HG03064 (cell line): Measurements from ENCODE around the gene NHERF2.
"Not testable (repeated sequence)": the region's sequence is repeated elsewhere in the genome, so short reads cannot be mapped to it uniquely, and the experiment has no call there.

ENCODE experiments used
- ATAC-seq: cut with Tn5 transposase; IDR thresholded peaks from one replicate; pipeline ENCODE4 v1.9.1; 2021; ENCODE audit warnings: low read depth; ENCODE audit not compliant: unreplicated experiment

Gene NHERF2

GRCh38 chr16:2004795-2005517, 21.7 kb upstream of the NHERF2 start:
- no peak for ATAC-seq

- ATAC-seq = no peak
Measured at GRCh38 chr16:2005646-2006045, 21.1 kb upstream of the NHERF2 start.

- ATAC-seq = no peak
Measured at GRCh38 chr16:2006317-2006716, 20.4 kb upstream of the NHERF2 start.

GRCh38 chr16:2007081-2007836, 19.4 kb upstream of the NHERF2 start:
- no peak for ATAC-seq

DNA sequence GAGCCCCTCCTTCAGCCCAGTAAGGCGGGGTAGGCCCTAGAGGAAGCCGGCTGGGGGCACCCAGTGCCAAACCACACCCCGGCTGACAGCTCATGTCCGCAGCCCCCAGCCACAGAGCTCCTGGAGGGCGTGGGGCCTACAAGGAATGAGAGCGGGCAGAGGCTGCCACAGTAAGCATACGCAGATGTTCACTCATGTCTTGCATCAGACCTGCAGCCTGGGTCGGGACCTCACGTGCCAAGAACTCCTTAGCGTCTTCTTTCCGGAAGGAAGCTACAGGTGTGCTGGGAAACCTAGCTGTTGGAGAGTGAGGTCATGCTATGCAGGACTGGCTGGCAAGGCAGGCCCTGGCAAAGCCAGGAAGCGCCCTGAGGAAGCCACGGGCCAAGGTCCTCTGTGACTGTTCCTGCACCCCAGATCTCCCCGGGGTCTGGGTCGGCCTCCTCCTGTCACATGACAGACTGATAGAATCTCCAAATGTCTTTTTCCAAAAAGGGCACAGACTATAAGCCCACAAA, 18.6 kb upstream of the NHERF2 start:
- no peak for ATAC-seq

DNA sequence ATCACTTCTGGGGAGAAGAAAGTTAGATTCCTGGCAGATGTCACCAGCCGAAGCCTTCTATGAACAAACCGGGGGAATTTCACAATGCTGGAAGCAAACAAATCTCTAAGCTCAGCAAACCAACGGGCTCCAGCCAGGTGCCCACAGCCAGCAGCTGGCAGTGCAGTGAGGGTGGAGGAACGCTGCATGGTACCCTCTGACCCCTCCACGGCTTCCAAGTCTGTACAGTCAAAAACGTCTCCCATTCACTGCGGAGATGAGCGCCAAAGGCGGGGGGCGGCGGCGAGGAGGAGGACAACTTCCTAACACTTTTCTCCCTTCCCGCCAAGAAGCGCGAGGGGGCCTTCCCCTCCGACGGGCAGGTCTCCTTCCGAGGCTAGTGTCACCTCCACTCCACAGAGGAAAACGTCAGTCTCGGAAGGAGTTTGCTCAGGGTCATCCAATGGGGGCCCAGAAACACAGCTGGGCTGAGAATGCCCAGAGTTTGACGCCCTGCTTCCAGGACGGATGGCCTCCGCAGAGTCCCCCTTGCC, 18.0 kb upstream of the NHERF2 start:
- no peak for ATAC-seq

DNA sequence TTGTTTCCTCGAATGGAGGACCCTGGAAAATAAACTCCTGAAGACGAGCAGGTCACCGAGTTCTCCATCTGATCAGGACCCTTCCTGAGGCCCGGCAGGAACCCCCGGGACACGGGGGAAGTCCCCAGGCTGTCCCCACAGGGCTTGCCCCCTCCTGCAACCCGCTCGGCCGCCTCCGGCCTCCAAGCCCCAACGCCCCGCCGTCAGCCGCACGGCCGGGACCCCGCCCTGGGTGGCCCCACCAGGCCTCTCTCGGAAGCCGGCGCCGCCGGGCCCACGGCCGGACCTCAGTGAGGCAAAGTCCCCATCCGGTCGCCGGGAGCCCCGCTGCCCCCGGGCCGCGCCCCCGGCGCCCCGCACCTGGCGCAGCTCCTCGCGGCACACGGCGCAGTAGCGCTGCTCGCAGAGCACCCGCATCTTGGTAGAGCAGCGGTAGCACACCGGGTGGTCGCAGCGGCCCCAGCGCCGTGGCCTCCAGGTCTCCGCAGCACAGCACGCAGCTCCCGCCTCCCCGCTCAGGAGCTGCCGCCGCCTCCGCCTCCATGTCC, 17.5 kb upstream of the NHERF2 start:
- ATAC-seq = peak; percentile 35

- peak; percentile 74 for ATAC-seq
Measured at GRCh38 chr16:2009791-2010510, 16.8 kb upstream of the NHERF2 start, which contains the start of gene ZNF598. Gene ZNF598, minus strand, starts transcription at chr16:2009821.

GRCh38 chr16:2011726-2012125, 15.0 kb upstream of the NHERF2 start:
- ATAC-seq = not testable (repeated sequence)

- no peak for ATAC-seq
Measured at GRCh38 chr16:2013527-2013926, 13.2 kb upstream of the NHERF2 start.

GRCh38 chr16:2015117-2015946, 11.4 kb upstream of the NHERF2 start:
- no peak for ATAC-seq

DNA sequence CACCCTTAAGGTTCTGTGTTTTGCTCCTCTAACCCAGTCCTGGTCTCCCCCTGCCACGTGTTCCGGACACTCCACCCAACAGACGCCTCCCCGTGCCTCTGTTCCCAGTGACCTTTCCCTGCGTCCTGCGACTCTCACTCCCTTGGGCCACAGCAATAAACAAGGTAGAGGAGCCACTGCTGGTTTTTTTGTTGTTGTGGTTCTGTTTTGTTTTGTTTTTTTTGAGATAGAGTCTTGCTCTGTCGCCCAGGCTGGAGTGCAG, 10.8 kb upstream of the NHERF2 start:
- ATAC-seq = no peak

DNA sequence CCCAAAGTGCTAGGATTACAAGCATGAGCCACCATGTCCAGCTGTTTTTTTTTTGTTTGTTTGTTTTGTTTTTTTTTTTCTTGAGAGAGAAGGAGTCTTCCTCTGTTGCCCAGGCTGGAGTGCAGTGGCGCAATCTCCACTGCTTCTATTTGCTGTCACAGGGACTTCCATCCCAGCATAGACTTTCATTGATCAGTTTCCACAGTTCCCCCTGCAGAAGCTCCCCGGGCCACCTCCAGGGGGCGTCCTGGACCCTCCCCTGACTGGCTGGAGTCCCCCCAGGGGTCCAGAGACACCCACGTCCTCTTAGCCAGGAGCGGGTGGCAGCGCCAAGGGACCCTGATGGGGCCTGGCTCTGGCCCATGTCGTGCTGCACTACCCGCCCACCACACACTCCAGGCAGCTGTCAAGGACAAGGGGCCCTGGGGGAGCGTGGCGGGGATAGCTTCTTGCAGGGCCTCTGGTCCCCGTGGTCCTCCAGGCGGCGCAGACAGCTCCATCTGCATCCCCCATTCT, 10.2 kb upstream of the NHERF2 start:
- no peak for ATAC-seq

- ATAC-seq = no peak
Measured at GRCh38 chr16:2019518-2019920, 7.2 kb upstream of the NHERF2 start, which contains the start of gene NPW. Gene NPW, plus strand, starts transcription at chr16:2019785.

DNA sequence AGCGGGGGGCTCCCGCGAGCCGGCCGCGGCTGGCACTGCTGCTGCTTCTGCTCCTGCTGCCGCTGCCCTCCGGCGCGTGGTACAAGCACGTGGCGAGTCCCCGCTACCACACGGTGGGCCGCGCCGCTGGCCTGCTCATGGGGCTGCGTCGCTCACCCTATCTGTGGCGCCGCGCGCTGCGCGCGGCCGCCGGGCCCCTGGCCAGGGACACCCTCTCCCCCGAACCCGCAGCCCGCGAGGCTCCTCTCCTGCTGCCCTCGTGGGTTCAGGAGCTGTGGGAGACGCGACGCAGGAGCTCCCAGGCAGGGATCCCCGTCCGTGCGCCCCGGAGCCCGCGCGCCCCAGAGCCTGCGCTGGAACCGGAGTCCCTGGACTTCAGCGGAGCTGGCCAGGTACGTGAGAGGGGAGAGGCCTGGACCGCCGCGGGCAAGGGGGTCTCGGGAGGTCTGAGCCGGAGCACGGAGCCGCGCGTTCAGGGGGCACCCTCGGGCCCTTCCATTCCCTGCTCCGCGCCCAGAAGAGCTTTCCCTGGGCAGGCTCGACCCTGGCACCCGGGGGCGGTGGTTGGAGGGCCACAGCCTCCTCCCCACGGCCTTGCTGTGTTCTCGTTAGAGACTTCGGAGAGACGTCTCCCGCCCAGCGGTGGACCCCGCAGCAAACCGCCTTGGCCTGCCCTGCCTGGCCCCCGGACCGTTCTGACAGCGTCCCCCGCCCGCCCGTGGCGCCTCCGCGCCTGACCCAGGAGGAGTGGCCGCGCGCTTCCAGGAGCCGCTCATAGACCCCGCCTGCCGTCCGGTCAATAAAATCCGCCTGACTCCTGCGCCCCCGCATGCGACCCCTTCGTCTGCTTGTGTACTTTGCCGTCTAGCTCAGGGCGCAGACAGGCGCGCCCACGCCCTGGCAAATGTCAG, 6.5 kb upstream of the NHERF2 start:
- ATAC-seq = no peak

- no peak for ATAC-seq
Measured at GRCh38 chr16:2022723-2023091, 4.0 kb upstream of the NHERF2 start.

DNA sequence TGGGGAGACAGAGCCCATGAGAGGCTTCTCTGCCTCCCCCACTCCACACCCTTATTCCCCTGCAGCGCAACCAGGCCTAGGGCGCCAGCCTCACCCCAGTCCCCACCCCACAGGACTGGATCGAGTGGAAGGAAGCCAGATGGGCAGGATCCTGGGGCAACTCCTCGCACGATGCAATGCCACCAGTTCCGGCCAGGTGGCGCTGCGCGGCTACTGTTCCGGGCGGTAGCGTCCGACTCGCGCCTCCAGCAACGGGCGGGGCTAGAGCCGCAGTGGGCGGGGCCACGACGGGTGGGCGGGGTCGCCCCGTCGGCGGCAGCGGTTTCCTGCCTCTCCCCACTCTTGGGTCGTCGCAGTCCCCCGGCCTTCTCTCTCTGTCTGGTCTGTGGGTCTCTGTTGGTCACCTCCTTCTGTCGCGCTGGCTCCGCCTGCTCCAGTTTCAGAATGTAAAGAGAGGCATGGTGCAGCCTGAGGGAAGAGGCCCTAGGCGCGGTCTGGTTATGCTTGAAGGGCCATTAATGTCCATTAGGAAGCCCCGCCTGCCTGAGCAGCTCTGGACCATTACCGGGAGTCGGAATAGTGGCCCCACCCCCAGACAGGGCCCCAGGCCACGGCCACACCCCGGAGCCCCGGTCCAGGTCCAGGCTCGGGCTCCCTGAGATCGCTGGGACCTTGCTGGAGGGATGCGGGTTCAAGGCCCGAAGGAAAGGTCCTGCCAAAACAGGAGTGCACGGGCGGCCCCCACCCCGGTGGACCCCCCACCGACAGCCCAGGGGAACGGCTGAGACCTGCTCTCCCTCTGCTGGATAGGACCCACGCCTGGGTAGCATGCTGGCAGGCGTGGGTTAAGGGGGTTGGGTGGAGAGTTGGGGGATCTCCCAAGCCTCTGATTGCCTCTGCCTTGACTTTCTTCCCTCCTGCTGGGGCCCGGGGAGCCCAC, 3.3 kb upstream of the NHERF2 start:
- no peak for ATAC-seq

DNA sequence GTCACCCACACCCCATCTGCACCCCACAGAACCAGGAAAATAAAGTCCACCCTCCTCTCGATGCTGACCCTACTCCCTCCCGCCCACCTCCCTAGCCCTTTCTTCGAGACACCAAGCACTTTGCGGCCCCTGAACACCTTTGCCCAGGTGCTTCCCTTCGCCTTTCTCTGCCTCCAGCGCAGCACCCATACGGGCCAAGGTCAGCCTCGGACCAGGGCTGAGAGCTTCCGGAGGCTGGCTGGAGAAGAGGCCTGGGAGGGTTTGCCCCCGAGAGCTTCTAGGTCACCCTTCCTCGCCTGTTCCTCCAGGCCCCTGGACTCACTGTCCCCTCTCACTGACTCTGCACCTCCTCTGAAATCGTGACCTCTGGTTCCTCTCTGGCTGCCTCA, 2.7 kb upstream of the NHERF2 start:
- ATAC-seq = no peak
